ENCODE measurements around the gene ZNF765. TPM values are rescaled to one million over a fixed set of nuclear protein-coding genes. Genes with fewer than 3 reads are reported as not detected.
"Not testable (repeated sequence)": the region's sequence is repeated elsewhere in the genome, so short reads cannot be mapped to it uniquely, and the experiment has no call there.

ZNF765 gene
- total RNA-seq, 2 donors from 2014 or later: 10.1 to 11.7 TPM

DNA sequence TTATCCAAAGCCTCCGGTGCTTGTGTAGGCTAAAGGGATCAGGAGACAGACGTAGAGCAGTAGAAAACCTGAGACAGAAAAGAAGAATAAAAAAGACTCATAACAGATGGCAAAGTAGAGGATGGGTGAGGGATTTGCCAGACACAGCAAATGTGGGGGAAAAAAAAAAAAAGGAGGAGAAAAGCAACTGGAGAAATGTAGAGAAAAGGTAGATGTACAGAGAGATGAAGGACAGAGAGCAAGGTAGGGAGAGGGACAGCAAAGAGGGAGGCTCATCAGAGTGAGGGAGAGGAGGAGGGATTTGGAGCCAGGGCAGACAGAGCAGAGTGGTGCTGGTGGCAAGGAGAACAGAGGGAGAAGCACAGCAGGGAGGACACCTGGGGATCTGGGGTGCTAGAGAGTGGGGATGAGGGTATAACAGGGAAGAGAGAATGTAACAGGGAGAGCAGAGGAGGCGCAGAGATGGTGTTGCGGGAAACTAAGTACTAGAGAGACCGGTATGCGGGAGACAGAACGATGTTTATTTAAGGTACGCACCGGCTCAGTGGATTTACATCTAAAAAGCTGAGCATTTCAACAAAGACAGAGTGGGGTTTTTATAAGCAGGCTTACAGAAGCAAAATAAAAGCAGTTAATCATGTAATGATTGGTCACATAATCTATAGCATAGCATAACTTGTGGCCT lies 1.0 kb downstream of the ZNF765 start:
- ATAC-seq; DNase-seq (ENCODE audit: low spot score in 2 of 2): not testable (repeated sequence)
- Mint-ChIP-seq H3K9me3 (peaks cover 9 to 13% of the 10 kb centered on the region in 2 donors), H3K27ac (peak overlapping the region; percentile 92 to 94), H3K36me3 (peaks cover 26 to 57% of the 10 kb centered on the region in 2 donors)

DNA sequence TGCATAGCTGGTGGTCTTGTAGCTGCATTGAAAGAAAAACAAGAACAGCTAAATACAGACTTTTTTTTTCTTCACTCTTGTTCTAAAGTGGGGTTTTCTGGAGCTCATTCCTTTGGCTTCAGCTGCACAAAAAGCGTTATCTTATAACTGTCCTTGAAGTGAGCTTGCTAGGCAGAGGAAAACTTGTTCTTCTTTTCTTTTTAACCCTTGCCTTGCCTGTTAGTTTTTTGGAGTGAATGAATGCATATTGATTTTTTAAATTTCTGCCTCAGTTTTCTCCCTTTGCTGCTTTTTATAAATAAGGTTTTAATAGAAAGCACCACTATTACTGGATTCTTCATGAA lies 1.5 kb downstream of the ZNF765 start:
- H3K36me3 Mint-ChIP-seq: peaks cover 31 to 62% of the 10 kb centered on the region in 2 donors
- DNase-seq (ENCODE audit: low spot score in 2 of 2) (no peak), ATAC-seq (no peak)
- peaks cover 10 to 14% of the 10 kb centered on the region in 2 donors for H3K9me3 Mint-ChIP-seq
- peak overlapping the region in 1 of 2 donors; percentile 94 for H3K27ac Mint-ChIP-seq

DNA sequence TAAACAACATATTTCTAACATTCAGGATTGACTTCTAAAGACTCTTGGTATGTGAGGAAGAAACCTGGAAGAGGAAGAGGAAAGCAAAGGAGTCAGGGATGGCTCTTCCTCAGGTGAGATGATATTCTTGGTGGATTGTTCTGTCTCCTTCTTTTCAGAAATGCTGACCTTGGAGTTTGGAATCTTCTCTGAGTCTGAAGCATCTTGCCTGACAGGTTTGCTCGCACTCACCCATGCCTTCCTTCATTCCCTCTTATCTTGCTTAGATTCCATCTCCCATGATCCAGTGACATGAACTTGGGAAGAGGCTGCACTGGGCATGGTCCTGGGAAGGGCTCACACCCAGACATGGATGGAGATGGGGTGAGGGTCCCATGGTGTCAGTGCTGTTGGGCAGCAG lies 3.0 kb downstream of the ZNF765 start:
- peaks cover 46 to 76% of the 10 kb centered on the region in 2 donors for H3K36me3 Mint-ChIP-seq
- peak overlapping the region in 1 of 2 donors; percentile 29 for H3K27ac Mint-ChIP-seq

DNA sequence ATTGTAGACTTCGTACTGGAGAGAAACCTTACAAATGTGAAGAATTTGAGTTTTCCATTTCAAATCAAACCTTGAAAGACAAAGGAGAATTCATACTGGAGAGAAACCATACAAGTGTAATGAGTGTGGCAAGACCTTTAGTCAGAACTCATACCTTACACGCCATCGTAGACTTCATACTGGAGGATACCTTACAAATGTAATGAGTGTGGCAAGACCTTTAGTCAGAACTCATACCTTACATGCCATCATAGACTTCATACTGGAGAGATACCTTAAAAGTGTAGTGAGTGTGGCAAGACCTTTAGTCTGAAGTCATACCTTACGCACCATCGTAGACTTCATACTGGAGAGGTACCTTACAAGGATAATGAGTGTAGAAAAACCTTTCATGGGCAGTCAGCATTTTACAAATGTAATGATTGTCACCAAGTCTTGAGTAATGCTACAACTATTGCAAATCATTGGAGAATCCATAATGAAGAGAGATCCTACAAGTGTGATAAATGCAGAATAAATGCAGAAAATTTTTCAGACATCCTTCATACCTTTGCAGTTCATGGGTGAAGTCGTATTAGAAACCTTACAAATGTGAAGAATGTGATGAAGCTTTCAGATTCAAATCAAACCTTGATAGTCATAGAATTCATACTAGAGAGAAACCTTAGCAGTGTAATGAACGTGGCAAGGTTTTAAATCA lies 14.7 kb downstream of the ZNF765 start:
- no peak overlapping the region for H3K27ac Mint-ChIP-seq
- ATAC-seq (no peak), DNase-seq (ENCODE audit: low spot score in 2 of 2) (no peak)
- H3K9me3 Mint-ChIP-seq: peaks cover 45 to 50% of the 10 kb centered on the region in 2 donors
- peaks cover 83 to 84% of the 10 kb centered on the region in 2 donors for H3K36me3 Mint-ChIP-seq

More for the DNA sequence above, 3.0 kb downstream of the ZNF765 start:
- not testable (repeated sequence) for ATAC-seq; DNase-seq (ENCODE audit: low spot score in 2 of 2)
- peaks cover 10 to 14% of the 10 kb centered on the region in 2 donors for H3K9me3 Mint-ChIP-seq

DNA sequence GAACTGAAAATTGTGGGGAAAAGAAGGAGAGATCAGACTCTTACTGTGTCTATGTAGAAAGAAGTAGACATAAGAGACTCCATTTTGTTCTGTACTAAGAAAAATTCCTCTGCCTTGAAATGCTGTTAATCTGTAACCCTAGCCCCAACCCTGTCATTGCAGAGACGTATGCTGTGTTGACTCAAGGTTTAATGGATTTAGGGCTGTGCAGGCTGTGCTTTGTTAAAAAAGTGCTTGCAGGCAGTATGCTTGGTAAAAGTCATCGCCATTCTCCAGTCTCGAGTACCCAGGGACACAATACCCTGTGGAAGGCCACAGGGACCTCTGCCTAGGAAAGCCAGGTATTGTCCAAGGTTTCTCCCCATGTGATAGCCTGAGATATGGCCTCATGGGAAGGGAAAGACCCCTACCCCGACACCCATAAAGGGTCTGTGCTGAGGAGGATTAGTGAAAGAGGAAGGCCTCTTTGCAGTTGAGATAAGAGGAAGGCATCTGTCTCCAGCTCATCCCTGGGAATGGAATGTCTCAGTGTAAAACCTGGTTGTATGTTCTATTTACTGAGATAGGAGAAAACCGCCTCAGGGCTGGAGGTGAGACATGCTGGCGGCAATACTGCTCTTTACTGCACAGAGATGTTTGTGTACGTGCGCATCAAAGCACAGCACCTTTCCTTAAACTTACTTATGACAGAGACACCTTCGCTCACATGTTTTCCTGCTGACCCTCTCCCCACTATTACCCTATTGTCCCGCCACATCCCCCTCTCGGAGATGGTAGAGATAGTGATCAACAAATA lies 25.8 kb downstream of the ZNF765 start:
- ATAC-seq; H3K27ac Mint-ChIP-seq; DNase-seq (ENCODE audit: low spot score in 2 of 2): not testable (repeated sequence)
- Mint-ChIP-seq H3K36me3 (peaks cover 7 to 18% of the 10 kb centered on the region in 2 donors), H3K9me3 (peaks cover 10 to 14% of the 10 kb centered on the region in 2 donors)

DNA sequence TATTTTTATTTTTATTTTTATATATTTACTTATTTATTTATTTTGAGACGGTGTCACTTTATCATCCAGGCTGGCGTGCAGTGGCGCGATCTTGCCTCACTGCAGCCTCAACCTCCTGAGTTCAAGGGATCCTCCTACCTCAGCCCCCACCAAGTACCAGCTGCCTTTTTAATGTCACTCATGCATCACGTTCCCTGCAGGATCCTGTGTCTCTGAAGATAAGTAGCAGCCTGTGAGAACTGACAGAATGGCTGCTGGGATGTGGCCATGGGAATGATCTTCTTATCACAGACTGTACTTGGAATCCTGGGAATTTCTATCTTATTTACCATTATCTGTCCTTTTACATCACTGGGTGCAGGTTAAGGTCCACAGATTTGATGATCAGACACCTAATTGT lies 27.6 kb downstream of the ZNF765 start:
- no peak for ATAC-seq
- no peak for DNase-seq (ENCODE audit: low spot score in 2 of 2)
- Mint-ChIP-seq H3K36me3 (peaks cover 2 to 12% of the 10 kb centered on the region in 2 donors), H3K9me3 (peaks cover 2 to 8% of the 10 kb centered on the region in 2 donors), H3K27ac (no peak overlapping the region)

DNA sequence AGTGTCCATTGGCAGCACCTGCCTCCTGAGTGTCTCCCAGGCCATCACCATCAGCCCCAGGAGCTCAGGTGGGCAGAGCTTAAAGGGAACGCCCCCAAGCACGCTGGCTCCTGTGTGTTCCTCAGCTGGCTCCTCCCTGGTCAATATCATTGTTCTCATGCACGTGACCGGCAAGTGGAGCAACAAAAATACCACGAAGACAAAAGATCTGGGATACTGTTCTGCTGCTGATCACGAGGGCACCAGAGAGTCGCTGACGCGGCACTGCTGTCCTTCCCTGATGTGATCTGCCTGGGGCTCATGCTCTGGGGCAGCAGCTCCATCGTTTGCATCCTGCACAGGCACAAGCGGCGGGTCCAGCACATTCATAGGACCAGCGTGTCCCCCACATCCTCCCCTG lies 28.1 kb downstream of the ZNF765 start:
- not testable (repeated sequence) for H3K9me3 Mint-ChIP-seq; H3K27ac Mint-ChIP-seq; ATAC-seq; H3K36me3 Mint-ChIP-seq; DNase-seq (ENCODE audit: low spot score in 2 of 2)

DNA sequence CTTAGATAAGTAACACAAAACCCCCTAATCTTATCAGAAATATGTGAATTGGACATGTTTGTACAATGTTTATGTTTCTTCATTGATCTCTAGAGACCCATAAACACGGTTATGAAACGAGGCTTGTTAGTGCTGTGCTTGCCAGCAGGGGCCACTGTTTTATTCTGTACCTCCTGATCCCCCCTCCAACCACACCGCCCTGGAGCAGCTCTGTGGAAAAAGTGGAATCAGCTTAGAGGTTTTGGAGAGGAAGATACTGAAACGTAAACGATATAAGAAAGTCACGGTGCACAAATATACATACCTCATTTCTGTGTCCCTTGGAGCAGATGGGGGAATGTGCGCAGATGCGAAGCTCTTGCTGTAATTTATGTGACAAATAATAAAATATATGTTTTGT lies 28.7 kb downstream of the ZNF765 start:
- not testable (repeated sequence) for H3K36me3 Mint-ChIP-seq; ATAC-seq; H3K9me3 Mint-ChIP-seq; DNase-seq (ENCODE audit: low spot score in 2 of 2); H3K27ac Mint-ChIP-seq

DNA sequence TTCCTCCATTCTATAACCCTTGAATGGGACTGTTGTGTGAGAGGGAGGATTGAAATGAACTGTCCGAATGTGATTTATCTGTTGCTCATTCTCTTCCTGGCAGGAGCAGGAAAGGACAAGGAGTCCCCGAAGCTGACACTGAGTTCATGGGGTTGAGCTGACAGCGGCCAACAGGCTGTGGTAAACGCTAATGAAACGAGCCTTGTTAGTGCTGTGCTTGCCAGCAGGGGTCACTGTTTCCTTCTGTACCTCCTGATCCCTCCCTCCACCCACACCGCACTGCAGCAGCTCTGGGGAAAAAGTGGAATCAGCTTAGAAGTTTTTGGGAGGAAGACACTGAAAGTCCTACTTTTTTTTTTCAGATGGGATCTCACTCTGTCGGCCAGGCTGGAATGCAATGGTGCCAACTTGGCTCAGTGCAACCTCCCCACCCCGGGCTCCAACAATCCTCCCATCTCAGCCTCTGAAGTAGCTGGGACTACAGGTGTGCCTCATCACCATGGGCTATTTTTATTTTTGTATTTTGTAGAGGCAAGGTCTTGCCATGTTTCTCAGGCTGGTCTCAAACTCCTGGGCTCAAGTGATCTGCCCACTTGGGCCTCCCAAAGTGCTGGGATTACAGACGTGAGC lies 30.1 kb downstream of the ZNF765 start:
- peak; percentile 76 to 85 for ATAC-seq
- H3K9me3 Mint-ChIP-seq: no peaks in the 10 kb centered on the region
- DNase-seq (ENCODE audit: low spot score in 2 of 2): peak; percentile 57 to 64
- H3K27ac Mint-ChIP-seq: no peak overlapping the region
- no peaks in the 10 kb centered on the region for H3K36me3 Mint-ChIP-seq

DNA sequence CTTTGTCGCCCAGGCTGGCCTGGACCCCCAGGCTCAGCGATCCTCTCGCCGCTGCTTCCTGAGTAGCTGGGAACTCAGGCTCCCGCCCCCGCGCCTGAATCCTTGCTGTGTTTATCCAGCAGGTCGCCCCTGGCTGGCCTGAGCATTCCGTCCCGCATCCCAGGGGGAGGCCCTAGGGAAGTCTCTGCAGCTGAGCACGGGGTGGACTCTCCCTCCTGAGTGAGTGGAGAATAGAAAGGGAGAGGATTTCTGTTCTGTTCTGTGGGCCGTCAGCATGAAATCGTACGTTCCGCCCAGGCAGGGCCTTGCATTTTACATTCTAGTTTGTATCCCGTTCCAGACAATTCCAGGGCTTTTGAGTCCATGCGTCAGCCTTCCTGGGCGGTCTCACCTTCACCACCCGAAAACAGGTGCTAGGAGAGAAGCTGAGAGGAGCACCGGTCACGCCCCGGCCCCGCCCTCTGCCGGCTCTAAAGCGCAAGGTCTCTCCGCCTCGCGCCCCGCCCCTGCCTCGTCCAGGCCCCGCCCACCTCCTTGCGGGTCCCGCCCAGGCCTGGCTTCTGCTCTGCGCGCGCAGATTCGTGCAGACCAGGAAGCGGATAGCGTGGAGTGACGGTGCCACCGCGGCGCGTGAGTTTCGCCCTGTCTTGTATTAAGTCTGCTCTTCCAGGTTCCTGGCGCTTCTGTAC lies 36.6 kb downstream of the ZNF765 start, which contains the start of gene ZNF761:
Gene ZNF761 (plus strand): TSS at position 586 of the 689 bp plus-strand sequence. CDS start 15,285 bp downstream, outside the sequence.
- H3K9me3 Mint-ChIP-seq: peaks cover 5 to 8% of the 10 kb centered on the region in 2 donors
- peaks cover 42 to 43% of the 10 kb centered on the region in 2 donors for H3K36me3 Mint-ChIP-seq
- peak within 1 kb of the TSS; percentile 89 to 98 for H3K27ac Mint-ChIP-seq
- DNase-seq (ENCODE audit: low spot score in 2 of 2) (peak; percentile 97 to 98), ATAC-seq (peak; percentile 98 to 99)

DNA sequence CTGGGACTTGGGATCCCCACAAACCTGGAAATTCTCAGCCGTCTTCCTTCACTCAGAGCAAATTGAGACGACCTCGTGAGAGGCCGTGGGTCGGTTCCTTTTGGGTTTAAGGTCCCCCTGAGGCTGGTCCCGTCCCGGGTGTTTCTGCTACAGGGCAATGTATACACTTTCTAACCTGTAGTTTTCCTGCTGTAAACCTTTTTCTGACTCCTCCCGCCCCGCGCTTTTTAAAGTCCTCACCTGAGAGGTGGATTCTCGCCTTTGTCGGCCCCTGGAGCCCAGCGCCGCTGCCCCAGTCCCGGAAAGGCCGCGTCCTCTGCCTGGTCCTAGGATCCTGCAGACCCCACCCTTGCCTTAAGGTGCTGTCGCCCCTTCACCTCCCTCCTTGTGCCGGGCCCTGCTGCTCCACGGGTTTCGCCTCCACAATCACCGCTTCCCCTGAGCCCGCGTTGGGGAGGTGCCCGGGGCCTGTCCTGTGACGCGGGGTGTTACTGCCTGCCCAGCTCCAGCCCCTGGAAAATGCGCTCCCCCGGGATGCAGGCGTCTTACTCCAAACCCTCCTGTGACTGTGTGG lies 37.2 kb downstream of the ZNF765 start:
- Mint-ChIP-seq H3K27ac (peak overlapping the region; percentile 89 to 98), H3K9me3 (peaks cover 5 to 9% of the 10 kb centered on the region in 2 donors), H3K36me3 (peaks cover 49% of the 10 kb centered on the region in 2 donors)
- DNase-seq (ENCODE audit: low spot score in 2 of 2) (peak in 1 of 2 donors; percentile 54), ATAC-seq (peak; percentile 19 to 33)

DNA sequence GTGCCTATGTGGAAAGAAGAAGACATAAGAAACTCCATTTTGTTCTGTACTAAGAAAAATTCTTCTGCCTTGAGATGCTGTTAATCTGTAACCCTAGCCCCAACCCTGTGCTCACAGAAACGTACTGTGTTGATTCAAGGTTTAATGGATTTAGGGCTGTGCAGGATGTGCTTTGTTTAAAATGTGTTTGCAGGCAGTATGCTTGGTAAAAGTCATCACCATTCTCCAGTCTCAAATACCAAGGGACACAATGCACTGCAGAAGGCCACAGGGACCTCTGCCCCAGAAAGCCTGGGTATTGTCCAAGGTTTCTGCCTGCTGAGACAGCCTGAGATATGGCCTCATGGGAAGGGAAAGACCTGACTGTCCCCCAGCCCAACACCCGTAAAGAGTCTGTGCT lies 48.9 kb downstream of the ZNF765 start:
- Mint-ChIP-seq H3K36me3 (peaks cover 73 to 94% of the 10 kb centered on the region in 2 donors), H3K9me3 (peaks cover 27 to 28% of the 10 kb centered on the region in 2 donors)
- not testable (repeated sequence) for H3K27ac Mint-ChIP-seq; ATAC-seq; DNase-seq (ENCODE audit: low spot score in 2 of 2)

DNA sequence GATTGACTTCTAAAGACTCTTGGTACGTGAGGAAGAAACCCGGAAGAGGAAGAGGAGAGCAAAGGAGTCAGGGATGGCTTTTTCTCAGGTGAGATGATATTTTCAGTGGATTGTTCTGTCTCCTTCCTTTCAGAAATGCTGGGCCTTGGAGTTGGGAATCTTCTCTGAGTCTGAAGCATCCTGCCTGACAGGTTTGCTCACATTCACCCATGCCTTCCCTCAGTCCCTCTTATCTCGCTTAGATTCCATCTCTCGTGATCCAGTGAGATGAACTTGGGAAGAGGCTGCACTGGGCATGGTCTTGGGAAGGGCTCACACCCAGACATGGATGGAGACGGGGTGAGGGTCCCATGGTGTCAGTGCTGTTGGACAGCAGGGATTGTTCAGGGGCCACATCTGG lies 52.2 kb downstream of the ZNF765 start:
- not testable (repeated sequence) for ATAC-seq; H3K27ac Mint-ChIP-seq; DNase-seq (ENCODE audit: low spot score in 2 of 2)
- Mint-ChIP-seq H3K9me3 (peaks cover 27% of the 10 kb centered on the region in 2 donors), H3K36me3 (peaks cover 80 to 97% of the 10 kb centered on the region in 2 donors)

DNA sequence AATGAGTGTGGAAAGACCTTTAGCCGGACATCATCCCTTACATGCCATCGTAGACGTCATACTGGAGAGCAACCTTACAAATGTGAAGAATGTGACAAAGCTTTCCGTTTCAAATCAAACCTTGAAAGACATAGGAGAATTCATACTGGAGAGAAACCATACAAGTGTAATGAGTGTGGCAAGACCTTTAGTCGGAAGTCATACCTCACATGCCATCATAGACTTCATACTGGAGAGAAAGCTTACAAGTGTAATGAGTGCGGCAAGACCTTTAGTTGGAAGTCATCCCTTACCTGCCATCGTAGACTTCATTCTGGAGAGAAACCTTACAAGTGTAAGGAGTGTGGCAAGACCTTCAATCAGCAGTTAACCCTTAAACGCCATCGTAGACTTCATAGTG lies 60.9 kb downstream of the ZNF765 start:
- peaks cover 76 to 94% of the 10 kb centered on the region in 2 donors for H3K36me3 Mint-ChIP-seq
- H3K9me3 Mint-ChIP-seq: peaks cover 55 to 57% of the 10 kb centered on the region in 2 donors
- ATAC-seq (no peak), DNase-seq (ENCODE audit: low spot score in 2 of 2) (no peak)
- H3K27ac Mint-ChIP-seq: no peak overlapping the region

DNA sequence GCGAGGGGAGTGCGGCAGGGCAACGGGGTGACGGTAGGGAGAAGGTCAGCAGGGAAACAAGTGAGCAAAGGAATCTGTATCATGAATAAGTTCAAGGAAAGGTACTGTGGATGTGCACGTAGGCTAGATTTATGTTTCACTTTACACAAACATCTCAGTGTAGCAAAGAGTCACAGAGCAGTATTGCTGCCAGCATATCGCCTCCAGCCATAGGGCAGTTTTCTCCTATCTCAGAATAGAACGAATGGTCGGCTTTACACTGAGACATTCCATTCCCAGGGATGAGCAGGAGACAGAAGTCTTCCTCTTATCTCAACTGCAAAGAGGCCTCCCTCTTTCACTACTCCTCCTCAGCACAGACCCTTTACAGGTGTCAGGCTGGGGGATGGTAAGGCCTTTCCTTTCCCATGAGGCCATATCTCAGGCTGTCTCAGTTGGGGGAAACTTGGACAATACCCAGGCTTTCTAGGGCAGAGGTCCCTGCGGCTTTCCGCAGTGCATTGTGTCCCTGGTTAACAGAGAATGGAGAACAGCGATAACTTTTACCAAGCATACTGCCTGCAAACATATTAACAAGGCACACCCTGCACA lies 65.3 kb downstream of the ZNF765 start:
- peaks cover 58 to 78% of the 10 kb centered on the region in 2 donors for H3K36me3 Mint-ChIP-seq
- peaks cover 54 to 62% of the 10 kb centered on the region in 2 donors for H3K9me3 Mint-ChIP-seq
- not testable (repeated sequence) for DNase-seq (ENCODE audit: low spot score in 2 of 2); ATAC-seq
- peak overlapping the region in 1 of 2 donors; percentile 69 for H3K27ac Mint-ChIP-seq
